ENCODE data around the gene AGPAT3.

DNA sequence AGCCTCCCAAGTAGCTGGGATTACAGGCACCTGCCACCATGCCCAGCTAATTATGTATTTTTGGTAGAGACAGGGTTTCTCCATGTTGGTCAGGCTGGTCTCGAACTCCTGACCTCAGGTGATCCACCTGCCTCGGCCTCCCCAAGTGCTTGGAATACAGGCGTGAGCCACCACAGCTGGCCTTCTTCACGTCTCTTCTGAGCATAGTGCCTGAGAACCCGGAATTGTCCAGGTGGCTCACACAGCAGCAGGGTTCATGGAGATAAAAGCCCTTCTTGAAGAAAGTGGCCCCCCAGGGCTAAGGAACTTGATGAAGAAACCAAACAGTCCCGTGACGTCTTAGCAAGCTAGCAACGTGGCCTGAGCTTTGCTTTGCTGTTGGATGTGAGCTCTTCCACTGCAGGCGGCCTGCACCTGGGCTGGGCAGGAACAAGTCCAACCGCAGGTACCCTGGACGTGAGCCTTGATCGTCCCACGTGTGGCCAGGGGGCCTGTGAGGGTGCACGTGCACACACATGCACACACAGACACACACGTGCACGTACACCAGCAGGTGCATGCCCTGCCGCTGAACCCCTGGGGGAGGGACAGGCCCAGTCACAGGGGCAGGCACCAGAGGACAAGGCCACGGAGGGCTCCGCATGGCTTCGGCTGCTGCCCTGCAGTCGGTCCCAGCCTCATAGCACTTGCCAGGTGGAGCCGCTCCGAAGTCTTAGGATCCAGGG, 123.6 kb downstream of the AGPAT3 start:
- TF ChIP-seq, protein P1, sequence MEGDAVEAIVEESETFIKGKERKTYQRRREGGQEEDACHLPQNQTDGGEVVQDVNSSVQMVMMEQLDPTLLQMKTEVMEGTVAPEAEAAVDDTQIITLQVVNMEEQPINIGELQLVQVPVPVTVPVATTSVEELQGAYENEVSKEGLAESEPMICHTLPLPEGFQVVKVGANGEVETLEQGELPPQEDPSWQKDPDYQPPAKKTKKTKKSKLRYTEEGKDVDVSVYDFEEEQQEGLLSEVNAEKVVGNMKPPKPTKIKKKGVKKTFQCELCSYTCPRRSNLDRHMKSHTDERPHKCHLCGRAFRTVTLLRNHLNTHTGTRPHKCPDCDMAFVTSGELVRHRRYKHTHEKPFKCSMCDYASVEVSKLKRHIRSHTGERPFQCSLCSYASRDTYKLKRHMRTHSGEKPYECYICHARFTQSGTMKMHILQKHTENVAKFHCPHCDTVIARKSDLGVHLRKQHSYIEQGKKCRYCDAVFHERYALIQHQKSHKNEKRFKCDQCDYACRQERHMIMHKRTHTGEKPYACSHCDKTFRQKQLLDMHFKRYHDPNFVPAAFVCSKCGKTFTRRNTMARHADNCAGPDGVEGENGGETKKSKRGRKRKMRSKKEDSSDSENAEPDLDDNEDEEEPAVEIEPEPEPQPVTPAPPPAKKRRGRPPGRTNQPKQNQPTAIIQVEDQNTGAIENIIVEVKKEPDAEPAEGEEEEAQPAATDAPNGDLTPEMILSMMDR (IDR thresholded peaks at IDR 0.05; ENCODE audit: low read depth, low read length, poor library complexity, severe bottlenecking) = no peak
- no peak for TF ChIP-seq EZH2phosphoT487 (IDR thresholded peaks at IDR 0.05; ENCODE audit: borderline replicate concordance, low read length)
